ENCODE results near the gene SPTBN1.
A peak's percentile ranks its signal among the peaks of the same experiment; 100 is the strongest.

Gene SPTBN1

DNA sequence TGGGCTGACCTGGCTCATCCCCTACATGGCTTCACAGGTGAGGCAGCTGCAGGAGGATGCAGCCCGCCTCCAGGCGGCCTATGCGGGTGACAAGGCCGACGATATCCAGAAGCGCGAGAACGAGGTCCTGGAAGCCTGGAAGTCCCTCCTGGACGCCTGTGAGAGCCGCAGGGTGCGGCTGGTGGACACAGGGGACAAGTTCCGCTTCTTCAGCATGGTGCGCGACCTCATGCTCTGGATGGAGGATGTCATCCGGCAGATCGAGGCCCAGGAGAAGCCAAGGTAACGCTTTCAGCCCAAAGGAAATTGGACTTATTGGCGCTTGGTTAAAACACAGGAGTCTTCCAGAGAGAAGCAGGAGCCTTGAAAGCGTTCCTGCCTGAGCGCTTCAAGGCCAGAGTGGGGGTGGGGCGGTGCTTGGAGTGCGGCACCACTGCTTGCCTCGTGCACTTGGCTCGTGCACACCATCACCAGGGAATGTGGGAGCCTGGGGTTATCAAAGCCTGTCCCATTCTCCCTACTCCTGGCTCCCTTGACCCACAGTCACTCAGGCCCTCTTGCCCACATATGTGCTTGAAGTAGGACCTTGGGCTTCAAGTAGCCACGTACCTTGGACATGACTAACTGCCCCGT, 197.6 kb downstream of the SPTBN1 start:
- DNase-seq (ENCODE audit: low read depth) = no peak

DNA sequence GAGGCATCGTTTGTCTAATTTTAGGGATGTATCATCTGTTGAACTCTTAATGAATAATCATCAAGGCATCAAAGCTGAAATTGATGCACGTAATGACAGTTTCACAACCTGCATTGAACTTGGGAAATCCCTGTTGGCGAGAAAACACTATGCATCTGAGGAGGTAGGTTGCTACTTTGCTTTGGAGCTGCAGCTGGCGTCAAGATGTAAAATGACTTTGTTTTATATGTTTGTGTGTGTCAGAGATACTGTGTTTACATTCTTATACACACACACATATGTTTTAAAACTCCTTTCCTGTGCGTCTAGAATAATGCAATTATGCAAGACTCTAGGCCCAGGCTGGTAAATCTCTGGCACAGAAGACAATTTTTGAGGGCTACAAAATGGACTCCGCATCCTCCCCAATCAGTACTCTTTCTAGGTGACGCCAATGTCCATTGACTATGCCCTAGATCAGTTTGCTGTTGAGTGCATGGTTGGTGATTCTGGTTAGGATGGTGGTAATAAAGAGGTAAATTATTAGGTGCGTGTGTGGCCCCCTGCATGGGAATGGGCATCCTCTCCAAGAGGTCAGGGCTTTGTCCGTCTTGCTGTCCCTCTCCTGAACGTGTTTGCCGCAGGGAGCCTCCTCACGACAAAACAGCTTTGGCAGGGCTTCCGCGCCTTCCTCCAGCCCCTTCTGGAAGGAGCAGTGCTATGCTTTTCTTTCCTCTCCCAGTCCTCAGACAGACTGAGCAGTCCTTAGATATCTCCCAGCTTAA, 199.1 kb downstream of the SPTBN1 start:
- no peak for DNase-seq (ENCODE audit: low read depth)

DNA sequence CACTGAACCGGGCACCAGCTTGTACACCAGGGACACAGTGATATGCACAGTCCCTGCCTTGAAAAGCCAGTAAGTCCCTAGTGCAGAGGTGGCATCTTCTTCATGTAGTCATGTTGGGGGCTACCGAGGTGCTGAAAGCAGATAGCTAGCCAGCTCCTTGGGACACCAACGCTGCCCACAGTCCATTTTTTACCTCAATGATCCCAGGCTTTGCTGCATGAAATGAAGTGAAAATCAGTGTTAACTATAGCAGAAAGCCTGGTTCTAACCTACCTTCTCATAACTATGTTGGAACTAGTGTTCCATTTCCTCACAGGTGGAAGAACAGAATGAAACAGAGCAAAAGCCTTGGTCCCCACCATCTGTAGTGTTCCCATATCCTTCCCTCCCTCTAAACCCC, 200.7 kb downstream of the SPTBN1 start:
- DNase-seq (ENCODE audit: low read depth) = no peak

DNA sequence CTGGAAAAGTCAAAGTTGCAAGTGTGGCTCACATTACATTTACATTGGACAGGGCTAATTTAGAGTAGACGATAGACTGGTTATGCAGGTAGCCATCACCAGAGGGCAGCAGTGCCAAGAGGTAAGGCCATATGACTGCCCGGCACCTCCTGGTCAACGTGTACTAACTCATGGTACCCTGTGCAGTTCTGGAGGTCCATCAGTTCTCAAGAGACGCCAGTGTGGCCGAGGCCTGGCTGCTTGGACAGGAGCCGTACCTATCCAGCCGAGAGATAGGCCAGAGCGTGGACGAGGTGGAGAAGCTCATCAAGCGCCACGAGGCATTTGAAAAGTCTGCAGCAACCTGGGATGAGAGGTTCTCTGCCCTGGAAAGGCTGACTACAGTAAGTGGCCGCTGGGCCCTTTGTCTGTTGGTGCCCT, 201.5 kb downstream of the SPTBN1 start:
- DNase-seq (ENCODE audit: low read depth) = no peak

DNA sequence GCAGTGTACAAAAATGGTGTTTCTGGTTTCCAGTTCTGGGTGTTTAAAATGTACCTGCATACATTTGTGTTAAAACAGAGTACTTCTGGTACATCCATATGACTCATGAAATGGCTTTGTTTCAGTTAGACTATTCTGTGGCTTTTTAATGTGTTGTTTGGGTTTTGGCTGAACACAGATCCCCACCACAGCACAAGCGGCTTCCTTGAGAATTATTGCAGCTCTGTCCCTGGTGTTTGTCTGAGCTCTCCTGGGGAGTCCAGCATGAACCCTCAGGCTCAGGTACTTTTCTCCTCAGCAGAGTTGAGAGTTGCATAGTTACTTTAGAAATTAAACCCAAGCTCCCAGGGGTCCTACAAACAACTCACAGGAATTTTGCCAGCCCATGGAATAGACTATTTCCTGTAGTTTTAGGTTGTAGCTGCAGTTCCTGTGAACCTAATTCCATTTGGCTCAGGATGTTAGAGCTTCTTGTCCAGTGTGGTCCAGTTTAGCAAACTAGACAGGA, 202.5 kb downstream of the SPTBN1 start:
- DNase-seq (ENCODE audit: low read depth) = no peak

DNA sequence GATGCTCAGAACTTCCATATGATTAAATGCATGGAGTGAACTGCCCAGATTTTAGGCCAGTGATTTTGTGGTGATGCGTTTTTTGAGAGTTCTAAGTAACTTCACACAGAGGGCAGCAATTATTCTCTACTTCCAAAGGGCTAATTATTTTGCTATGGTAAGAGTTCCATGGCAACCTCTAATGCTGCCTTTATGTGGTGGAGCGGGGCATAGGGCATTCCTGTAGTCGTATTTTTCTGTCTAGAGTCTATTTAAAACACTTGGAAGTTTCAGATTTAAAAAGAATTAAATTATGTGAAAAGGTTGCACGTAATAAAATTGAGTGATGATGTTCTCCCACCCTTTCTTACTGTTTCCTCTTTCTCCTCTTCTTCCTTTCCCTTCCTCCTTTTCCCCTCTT, 203.4 kb downstream of the SPTBN1 start:
- no peak for DNase-seq (ENCODE audit: low read depth)

DNA sequence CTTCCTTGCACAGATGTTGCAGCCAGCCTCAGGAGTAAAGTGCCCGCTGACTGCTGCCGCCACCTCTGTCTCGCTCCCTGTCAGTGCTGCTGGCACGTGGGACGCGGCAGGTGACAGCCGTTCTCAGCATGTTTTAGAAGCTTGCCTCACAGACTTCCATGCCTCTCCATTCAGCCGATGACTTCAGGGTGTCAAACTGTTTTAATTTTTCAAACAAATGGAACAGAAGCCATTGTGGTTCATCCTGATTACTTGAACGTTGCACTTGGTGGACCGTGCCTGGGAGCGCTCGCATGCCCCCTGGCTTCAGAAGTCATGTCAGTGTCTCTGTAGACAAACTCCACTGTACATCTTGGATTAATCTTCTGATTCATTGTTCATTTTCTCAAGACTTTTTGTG, 204.6 kb downstream of the SPTBN1 start:
- DNase-seq (ENCODE audit: low read depth) = no peak

DNA sequence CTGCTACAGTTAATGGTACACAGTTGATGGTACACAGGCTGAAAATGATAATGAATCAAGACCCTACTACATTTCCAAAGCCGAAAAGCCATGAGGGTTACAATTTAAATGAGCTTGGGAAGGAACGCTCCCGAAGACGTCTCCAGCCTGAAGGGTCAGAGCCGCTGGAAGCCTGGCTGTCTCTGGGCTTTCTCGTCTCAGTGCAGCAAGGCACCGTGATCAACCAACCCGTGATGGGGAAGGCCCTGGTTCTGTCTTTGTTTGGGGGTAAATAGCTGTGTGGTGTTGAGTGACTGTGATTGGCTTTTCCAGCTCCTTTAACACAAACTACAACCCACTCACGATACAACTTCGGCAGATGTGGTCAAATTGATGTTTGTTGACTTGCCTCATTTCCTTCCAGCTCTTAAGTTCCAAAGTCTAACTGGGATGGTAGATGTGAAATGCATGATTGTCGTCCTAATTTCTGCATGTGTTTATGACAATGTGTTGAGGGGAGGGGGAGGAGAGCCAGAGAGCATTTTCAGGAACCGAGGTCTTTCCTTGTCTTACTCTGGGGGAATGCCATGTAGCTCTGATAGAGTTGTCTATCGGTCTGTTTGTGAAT, 207.4 kb downstream of the SPTBN1 start:
- no peak for DNase-seq (ENCODE audit: low read depth)

DNA sequence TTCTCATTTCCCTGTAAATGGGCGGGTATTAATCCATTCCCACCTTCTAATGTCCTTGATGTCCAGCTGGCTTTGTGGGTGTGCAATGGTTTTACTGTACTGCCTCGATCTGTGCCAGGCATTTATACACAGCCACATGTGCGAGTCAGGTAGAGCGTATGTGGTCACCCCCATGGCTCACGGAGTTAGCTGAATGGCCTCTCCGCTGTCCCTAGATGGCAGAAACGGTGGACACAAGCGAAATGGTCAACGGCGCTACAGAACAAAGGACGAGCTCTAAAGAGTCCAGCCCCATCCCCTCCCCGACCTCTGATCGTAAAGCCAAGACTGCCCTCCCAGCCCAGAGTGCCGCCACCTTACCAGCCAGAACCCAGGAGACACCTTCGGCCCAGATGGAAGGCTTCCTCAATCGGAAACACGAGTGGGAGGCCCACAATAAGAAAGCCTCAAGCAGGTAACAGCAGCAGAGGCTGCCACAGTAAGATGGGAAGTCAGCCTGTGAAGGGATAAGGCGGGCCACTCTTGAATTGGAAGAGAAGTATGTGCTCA, 208.2 kb downstream of the SPTBN1 start:
- DNase-seq (ENCODE audit: low read depth) = no peak

DNA sequence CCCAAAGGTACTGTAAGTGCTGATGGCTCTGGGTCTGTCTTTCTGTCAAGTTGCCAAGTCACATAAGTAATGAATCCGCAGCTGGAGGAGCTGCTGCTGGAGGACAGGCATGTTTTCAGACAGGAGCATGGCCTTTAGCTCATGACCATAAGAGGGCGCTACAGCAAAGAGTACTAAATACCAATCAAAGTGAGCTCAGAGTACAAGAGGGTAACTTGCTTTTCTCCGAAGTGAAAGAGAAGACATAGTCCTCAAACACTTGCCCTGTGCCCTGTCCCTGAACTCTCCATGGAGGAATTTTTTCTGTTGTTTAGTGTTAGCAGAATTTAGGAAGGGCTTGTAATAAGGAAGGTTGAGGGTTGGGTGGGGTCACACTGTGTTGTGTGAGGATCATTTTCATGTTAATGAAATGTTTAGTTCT, 209.3 kb downstream of the SPTBN1 start:
- DNase-seq (ENCODE audit: low read depth) = peak; percentile 31

DNA sequence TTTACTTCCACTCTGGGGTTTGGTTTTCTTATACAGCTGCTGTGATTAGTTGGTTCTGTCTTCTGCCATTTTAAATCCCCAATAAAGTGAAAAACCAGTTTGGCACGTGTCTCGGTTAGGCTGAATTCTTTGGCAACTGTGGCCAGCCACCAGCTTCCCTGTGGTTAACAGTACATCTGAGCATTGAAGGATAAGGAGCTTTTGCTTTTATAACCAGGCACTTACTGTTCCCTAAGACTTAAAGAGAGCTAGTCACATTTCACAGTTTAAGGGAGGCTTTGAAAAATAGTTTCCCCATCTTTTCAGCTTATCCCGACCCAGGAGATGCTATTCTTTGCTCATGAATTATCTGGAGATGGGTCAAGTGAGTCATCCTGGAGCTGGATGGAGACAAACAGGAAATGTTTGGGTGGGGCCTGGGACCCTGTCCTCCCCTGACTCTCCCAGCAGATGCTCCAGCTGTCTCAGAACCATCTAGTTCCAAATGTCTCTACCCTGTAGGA, 210.1 kb downstream of the SPTBN1 start:
- no peak for DNase-seq (ENCODE audit: low read depth)

DNA sequence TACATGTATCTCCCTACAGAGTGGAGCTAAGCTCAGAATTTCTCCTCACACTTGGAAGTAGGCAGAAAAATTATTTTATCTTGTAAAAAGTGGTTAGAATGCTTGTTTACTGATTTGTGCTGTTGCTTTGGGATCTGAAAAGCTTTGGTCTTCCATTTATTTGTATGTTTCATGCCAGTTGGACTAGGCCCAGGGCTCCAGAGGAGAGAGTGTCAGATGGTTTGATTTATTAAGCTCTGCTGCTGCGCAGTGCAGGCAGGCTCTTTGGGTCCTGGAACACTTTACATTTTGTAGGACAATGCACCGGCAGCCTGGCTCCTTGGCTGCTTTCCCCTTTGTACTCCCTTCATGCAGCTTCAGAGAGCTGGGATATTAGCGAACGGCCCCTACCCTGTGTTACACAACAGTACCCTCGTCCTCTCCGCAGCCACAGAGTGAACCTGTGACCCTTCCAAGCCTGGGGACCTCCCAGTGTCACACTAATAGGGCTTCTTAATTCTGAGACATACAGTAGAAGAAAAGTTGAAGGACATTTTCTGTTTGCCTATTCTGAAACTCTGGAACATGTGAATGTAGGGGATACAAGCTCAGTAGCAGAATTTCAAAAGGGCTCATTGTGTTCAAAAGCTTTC, 210.6 kb downstream of the SPTBN1 start:
- DNase-seq (ENCODE audit: low read depth) = no peak

DNA sequence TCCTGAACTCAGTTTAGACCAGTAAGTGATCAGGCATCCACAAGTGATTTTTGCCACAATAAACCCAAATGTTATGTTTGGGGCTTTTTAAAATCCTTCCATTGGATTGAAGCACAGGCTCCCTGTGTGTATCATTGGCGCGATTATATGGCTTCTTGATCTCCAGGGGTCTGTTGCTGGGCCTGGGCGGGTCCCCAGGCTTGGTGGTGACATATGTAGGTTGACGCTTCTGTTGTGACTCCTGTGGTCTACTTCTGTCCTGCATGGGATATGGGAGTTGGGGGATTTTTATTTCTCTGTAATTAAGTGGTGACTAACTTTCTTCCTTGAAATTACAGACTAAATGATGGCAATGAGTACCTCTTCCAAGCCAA, 211.1 kb downstream of the SPTBN1 start:
- DNase-seq (ENCODE audit: low read depth) = no peak

DNA sequence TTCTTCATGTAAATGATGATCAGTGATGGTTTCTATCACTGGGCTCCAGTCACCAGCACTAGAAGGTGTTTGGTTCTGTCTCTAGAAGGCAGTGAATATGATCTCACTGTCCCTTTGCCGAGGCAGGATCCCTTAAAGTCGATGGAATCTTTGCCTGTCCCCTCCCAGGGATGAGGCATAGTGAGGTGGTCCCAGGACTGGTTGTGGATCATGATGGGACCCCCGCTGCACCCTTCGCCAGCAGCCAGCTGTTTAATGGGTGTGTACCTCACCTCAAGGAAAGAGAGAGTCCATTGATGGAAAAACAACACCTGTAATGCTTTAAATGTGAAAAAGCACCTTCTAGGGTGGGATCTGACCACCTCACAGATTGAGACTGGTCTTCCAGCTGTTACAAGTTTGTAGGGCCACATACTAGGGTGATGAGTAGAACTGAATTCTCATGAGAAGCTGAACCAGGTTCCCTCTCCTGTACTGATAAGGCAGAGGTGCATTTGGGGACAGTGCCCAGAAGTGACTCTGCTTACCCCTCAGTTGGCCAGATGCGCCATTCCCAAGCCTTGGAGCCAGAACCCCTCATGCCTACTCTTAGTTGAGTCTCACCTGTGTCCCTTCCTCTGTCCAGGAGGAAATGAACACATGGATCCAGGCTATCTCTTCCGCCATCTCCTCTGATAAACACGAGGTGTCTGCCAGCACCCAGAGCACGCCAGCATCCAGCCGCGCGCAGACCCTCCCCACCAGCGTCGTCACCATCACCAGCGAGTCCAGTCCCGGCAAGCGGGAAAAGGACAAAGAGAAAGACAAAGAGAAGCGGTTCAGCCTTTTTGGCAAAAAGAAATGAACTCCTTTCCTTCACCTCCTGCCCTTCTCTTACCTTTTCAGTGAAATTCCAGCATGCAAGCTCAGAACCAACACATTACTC, 211.9 kb downstream of the SPTBN1 start:
- no peak for DNase-seq (ENCODE audit: low read depth)

DNA sequence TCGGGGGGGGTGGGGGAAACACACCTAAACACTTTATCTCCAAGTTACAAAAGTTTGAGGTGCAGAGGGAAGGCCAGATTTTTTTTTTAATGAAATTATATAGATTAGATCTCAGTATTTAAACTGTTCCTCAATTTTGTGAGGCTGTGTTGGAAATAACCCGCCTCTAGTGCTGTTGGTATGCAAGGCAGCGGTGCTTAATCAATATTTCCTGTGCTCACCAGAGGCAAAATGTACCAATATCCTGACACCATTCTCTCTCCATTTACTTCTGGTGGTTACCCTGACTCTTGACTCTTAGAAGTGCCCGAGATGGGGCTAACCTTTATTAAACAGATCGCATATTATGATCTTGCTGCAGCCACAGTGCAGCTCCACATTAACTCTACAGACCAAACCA, 212.6 kb downstream of the SPTBN1 start:
- DNase-seq (ENCODE audit: low read depth) = no peak

DNA sequence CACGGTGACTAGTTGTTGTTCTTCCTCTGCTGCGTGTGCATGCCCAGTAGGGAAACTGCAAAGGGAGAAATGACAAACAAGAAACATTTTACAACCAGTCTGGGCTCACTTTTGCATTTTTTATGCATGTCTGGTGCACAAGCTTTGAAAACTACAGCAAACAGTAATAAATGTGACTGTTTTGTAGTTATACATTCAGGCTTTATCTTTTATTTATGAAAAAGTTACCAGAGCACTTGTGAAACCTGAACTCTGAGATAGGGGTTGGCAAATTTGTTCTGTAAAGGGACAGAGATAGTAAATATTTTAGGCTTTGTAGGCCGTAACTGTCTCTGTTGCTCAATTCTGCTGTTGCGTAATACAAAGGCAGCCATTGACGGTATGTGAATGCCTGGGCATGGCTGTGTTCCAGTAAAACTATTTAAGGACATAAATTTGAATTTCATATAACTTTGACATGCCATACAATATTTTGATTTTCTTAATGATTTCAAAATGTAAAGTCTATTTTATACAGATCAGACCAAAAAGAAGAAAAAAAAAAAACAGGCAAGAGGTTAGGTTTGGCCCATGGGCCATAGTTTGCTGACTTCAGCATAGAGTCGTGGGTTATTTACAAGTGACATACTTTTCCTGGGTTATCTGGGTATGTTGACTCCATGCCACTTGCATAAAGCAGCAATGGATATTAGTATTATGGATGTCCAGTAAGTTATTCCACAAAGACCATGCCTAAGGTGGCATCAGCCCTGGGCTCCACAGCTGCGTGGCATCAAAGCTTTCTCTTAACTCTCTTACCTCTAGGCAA, 213.8 kb downstream of the SPTBN1 start:
- DNase-seq (ENCODE audit: low read depth) = no peak

DNA sequence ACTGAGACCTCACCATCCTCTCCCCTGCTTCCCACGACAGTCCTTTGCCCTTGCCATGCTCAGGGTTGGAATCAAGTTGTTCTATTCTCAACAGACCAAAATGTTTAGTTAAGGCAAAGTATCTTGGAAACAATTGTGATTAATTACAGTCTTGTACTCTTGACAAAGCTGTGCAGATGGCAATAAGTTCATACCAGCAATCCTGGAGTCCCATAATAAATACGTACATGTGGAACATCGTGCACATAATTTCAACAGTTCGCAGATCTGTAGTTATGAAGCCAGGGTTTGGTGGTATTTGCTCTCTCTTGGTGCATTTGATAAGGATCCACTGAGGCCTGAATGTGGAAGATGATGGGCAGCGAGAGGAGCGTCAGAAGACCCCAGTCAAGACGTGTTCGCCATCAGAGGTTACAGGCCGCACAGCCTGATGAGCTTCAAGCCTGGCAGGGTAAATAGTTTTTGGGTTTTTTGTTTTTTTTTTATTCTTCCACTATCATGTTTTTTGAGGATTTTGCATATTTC, 214.4 kb downstream of the SPTBN1 start:
- DNase-seq (ENCODE audit: low read depth) = no peak

DNA sequence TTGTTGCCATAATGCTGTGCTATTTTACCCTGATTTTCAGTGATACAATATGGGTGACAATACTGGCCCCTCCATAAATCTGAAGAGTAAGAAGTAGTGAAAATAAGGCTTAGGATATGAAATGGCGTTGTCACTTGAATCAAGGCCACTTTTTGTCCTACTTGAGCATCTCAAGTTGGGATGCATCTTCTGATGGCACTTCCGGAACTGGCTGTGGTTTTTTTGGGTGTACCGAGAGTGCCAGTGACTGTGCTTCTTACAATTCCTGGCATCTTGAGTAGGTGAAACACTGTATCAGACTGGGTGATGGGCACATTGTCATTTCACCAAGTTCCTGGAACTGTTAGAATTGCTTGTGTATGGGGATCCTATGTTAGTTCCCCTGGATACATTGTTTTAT, 214.9 kb downstream of the SPTBN1 start:
- no peak for DNase-seq (ENCODE audit: low read depth)

DNA sequence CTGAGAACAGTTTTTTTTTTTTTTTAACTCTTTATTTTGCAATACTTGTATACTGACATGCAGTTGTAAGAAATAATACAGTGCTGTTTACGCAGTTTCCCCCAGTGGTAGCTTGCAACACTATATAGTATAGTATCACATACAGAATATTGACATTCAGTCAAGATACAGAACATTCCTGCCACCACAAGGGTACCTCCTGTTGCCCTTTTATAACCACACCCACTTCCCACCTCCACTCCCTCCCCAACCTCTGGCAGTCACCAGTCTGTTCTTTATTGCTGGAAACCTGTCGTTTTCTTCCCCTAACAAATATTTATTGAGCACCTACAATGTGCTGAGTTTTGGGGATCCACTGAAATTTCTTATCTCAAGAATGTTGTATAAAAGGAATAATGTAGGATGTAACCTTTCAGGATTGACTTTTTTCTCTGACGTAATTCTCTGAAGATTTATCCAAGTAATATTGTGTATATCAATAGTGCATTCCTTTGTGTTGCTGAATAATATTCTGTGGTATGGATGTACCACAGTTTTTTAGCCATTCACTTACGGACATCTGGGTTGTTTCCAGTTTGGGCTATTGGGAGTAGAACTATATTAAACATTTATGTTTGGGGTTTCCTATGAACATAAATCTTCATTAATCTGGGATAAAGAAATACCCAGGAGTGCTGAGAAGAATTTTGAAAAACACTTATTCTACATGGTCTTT, 215.9 kb downstream of the SPTBN1 start:
- no peak for DNase-seq (ENCODE audit: low read depth)
